GM21381 (cell line): Measurements from ENCODE around the gene SLC6A6.
"Not testable (repeated sequence)": the region's sequence is repeated elsewhere in the genome, so short reads cannot be mapped to it uniquely, and the experiment has no call there.

Source experiments
- ATAC-seq: cut with Tn5 transposase; IDR thresholded peaks from one replicate; pipeline ENCODE4 v1.9.1; 2021; ENCODE audit warnings: mild to moderate bottlenecking, moderate library complexity; ENCODE audit not compliant: unreplicated experiment

SLC6A6 gene

DNA sequence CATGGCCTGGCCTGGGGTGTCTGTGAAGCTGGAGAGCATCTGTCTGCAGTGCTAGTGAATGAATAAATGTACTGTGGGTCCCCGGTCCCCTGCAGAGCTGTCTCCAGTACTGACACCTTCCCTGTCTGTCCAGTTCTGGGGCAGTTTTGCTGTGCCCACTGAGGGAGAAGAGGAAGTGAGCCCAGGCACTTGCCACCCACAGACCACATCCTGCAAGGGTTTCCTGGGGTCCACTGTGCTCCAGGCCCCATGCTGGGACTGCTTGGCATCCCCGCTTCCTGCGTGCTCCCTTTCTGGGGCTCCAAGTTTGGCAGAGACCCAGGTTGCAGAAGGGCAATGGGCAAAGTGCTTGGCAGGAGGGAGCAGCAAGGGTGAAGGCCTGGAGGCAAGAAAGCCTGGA is 4.9 kb upstream of the SLC6A6 start:
- ATAC-seq = no peak

GRCh38 chr3:14397940-14398796 is 4.2 kb upstream of the SLC6A6 start:
- no peak for ATAC-seq

DNA sequence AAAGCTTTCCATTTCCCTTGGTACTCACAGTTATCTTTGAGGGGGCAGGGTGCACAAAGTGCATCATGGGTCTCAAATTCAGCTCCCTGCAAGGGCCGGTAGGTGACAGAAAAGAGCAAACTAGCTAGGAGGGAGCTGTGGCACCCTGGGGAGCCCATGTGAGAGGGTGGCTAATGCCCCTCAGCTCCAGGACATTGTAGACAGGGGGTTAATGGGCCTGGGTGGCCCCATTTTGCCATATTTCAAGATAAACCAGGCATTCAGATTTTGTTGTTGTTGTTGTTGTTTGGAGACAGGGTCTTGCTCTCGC is 3.7 kb upstream of the SLC6A6 start:
- no peak for ATAC-seq

GRCh38 chr3:14401692-14402303 is 608 bp upstream of the SLC6A6 start:
- no peak for ATAC-seq

DNA sequence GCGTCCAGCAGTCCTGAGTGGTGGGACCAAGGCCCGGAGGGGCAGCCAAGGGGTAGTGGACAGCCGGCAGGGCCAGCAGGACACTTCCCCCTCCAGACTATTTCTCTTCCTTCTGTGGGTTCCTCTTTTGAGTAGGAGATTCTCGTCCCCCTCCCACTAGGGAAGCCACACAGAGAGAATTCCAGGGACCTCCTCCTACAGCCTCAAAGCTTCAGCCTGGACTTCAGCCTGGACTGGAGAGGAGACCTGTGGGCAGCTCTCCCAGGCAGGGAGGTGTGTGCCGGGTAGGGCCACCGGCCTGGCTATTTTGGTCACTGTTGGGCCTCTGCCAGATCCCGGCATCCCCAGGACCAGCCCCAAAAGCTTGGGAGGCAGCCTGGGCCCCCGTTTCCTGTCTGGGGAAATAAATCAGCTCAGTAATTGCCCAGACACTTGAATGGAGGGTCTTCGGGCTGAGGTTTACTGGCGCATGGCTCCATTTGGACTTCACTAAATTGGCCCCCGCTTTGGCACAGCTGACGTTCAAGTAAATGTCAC is 1.3 kb downstream of the SLC6A6 start:
- ATAC-seq = no peak

GRCh38 chr3:14404186-14404585 is 1.8 kb downstream of the SLC6A6 start:
- no peak for ATAC-seq

DNA sequence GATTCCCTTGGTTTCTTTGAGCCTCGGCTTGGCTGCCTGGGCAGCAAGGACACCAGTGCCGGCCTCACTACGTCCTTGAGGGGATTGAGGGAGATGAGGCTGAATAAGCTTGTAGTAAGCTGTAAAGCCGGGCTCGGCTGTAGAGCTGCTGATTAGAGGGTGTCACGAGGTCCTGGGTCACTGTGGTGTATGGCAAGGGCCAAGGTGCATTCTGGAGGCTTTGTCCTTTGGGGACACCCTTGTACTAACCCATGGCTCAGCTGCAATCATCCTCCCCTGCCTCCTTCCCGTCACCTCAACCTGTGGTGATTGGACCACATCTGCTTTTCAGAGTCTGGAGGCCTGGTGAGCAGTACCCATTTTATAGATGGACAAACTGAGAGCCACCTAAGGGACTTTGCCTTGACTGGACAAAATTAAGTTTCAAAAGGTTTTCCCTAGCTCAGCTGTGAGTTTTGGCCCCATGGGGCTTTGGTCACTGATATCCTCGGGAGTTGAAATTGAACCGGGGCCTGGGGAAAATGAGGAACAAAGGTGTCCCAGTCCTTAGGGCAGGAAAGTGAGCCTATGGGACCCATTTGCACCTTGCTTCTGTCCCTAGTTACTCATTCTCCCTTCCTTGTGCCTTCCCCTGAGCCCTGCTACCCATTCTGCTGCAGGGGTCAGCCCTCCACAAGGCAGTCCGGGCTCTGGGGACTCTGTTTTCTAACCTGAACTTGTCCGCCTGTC is 2.4 kb downstream of the SLC6A6 start:
- no peak for ATAC-seq

GRCh38 chr3:14405360-14406238 is 3.2 kb downstream of the SLC6A6 start:
- no peak for ATAC-seq

DNA sequence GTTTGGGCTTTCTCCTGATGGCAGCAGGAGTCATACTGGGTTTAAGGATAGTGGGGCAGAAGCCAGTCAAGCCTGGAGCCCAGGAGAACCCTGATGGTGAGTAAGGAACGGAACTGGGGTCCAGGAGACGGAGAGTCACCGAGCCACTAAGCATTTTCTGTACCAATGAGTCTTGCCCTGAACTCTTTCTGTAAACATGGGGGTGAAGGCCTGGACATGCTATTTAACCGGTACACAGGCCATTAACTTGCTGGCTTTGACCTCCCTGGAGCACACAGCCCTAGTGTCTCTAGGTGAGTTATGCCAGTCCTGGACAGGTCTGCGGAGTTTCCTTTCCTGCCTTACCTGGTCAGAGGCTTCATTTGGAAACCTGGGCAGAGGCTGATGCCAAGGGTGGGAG is 3.9 kb downstream of the SLC6A6 start:
- ATAC-seq = no peak

DNA sequence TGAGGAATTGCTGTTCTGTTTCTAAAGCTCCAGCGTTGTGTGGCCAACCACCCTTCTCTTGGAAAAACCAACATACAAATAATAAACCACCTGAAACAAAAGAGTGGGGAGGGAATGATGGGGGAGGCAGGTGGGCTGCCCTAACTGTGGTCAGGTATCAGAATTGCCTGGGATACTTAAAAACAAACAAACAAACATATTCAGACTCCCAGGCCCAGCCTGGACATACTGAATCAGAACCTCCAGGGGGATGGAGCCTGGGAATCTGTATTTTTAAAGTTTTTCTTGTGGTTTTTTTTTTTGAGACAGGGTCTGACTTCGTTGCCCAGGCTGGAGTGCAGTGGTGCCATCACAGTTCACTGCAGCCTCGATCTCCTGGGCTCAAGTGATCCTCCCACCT is 4.4 kb downstream of the SLC6A6 start:
- ATAC-seq = no peak

DNA sequence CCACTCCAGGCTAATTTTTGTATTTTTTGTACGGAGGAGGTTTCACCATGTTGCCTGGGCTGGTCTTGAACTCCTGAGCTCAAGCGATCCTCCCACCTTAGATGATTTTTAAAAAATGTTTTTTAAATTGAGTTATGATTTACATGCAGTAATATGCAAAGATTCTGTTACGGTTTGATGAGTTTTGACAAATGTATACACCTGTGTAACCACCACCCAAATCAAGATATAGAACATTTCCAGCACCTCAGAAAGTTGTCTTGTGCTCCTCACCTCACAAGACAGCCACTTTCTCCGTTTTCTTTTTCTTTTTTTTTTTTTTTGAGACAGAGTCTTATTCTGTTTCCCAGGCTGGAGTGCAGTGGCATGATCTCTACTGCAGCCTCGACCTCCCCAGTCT is 4.8 kb downstream of the SLC6A6 start:
- no peak for ATAC-seq

GRCh38 chr3:14409779-14410063 is 7.3 kb downstream of the SLC6A6 start:
- not testable (repeated sequence) for ATAC-seq

- ATAC-seq = no peak
Observed at GRCh38 chr3:14410106-14410502, 7.7 kb downstream of the SLC6A6 start.

- ATAC-seq = no peak
Observed at GRCh38 chr3:14410503-14411165, 8.2 kb downstream of the SLC6A6 start.

- no peak for ATAC-seq
Observed at GRCh38 chr3:14411166-14411526, 8.7 kb downstream of the SLC6A6 start.

DNA sequence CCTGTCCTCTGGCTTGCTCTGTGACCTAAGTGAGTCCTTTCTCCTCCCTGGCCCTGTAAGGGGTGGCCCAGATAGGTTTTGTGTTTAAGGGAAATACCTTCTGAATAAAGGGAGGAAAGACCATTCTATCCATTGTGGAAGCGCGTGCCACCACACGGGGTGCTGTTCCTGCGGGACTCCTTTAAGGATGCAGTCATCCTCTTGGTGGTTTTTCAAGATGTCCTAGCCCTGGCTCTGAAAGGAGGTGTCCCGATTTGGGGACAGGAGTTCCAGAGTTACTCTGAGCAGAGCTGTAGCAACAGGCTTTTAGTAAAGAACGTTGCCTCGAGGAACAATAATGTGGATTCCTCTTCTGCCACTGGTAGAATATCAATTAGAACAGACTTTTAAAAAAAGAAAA is 9.6 kb downstream of the SLC6A6 start:
- no peak for ATAC-seq

- no peak for ATAC-seq
Observed at GRCh38 chr3:14412831-14413380, 10.5 kb downstream of the SLC6A6 start.

GRCh38 chr3:14413381-14414071 is 11.1 kb downstream of the SLC6A6 start:
- ATAC-seq = no peak

DNA sequence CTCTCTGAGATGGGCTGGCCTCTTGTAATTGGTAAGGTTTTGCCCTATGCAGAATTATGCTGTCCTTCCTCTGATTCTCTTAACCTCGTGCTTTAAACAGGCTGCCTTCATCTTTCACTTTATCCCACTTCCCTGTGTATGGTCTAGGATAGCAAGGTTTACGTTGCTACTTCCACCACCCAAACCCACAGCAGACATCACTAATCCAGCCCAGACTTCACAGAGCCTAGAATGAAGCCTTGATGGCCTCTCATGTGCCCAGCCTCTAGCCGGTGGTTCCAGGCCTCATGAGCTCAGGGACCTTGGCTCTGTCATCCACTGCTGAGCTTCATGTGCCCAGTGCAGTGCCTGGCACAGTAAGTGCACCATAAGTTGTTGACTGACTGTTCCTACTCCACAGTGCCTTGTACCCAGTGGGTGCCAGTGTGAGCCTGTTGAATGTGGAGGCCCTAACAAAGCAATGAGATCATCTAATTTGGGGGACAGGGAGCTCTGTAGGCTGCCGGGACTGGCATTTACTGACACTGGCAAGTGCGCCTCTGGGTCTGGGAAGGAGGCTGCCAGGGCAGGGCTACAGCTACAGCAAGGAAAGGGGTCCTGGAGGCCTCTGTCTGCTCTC is 12.5 kb downstream of the SLC6A6 start:
- ATAC-seq = no peak
